ENCODE results near the gene HSPB9. TPM values are rescaled to one million over a fixed set of nuclear protein-coding genes. Genes with fewer than 3 reads are reported as not detected.

HSPB9 gene
- polyA plus RNA-seq, 1 donor from 2014 or later, result not detected

DNA sequence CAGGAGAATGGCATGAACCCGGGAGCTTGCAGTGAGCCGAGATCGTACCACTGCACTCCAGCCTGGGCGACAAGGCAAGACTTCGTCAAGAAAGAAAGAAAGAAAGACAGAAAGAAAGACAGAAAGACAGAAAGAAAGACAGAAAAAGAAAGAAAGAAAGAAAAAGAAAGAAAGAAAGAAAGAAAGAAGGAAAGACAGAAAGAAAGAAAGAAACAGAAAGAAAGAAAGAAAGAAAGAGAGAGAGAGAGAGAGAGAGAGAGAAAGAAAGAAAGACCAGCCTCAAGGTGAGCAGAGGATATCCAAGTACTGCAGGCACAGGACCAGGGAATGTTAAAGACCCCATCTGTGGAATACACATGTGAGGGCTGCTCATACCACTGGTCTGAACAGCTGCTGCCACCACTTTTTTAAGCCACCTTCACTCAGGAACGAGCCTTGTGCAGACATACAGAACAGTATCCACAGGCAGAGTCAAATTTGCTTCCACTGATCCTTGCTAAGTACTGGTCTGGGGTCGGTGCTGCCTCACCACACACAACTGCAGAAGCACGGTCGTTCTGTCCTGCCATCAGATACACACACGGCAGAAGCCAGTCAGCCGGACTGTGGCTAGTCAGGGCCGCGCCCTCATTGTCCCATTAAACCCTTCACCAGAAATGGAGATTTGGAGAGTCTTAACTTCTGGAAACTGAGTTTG lies 24.5 kb downstream of the HSPB9 start:
- no peaks in the 10 kb centered on the region for H3F3A ChIP-seq (ENCODE audit: insufficient read depth, low read length, poor library complexity, severe bottlenecking)
- H3K9ac ChIP-seq (ENCODE audit: low read length), result no peak overlapping the region
- peaks cover 11% of the 10 kb centered on the region for H3K79me2 ChIP-seq (replicated peaks; ENCODE audit: insufficient read depth, low read length)
- peaks cover 8% of the 10 kb centered on the region for H4K20me1 ChIP-seq (ENCODE audit: insufficient read depth)
- no peaks in the 10 kb centered on the region for H3K9me3 ChIP-seq (ENCODE audit: low read length)
- no peak overlapping the region for H2AFZ ChIP-seq (ENCODE audit: low read depth, low read length)
- no peaks in the 10 kb centered on the region for H3K27me3 ChIP-seq (ENCODE audit: insufficient read depth, low read depth, low read length)
- no peaks in the 10 kb centered on the region for H3K9me2 ChIP-seq (ENCODE audit: insufficient read depth, low read length)
- H3K36me3 ChIP-seq (ENCODE audit: insufficient read depth, low read length), result no peaks in the 10 kb centered on the region
- H3K4me3 ChIP-seq (ENCODE audit: low read length), result no peak overlapping the region
- TF ChIP-seq EZH2 (IDR thresholded peaks at IDR 0.05; ENCODE audit: borderline replicate concordance, insufficient read depth, low read length, poor library complexity, severe bottlenecking) (no peak), RAD21 (conservative IDR thresholded peaks at IDR 0.05) (no peak), MXI1 (conservative IDR thresholded peaks at IDR 0.05; ENCODE audit: poor library complexity, severe bottlenecking) (no peak), SMC3 (conservative IDR thresholded peaks at IDR 0.05; ENCODE audit: poor library complexity) (no peak), POLR2AphosphoS5 (IDR thresholded peaks at IDR 0.05) (no peak), EP300 (conservative IDR thresholded peaks at IDR 0.05; ENCODE audit: poor library complexity, severe bottlenecking) (no peak), TAF1 (IDR thresholded peaks at IDR 0.05; ENCODE audit: low read depth) (no peak)
- TF ChIP-seq, protein P1, sequence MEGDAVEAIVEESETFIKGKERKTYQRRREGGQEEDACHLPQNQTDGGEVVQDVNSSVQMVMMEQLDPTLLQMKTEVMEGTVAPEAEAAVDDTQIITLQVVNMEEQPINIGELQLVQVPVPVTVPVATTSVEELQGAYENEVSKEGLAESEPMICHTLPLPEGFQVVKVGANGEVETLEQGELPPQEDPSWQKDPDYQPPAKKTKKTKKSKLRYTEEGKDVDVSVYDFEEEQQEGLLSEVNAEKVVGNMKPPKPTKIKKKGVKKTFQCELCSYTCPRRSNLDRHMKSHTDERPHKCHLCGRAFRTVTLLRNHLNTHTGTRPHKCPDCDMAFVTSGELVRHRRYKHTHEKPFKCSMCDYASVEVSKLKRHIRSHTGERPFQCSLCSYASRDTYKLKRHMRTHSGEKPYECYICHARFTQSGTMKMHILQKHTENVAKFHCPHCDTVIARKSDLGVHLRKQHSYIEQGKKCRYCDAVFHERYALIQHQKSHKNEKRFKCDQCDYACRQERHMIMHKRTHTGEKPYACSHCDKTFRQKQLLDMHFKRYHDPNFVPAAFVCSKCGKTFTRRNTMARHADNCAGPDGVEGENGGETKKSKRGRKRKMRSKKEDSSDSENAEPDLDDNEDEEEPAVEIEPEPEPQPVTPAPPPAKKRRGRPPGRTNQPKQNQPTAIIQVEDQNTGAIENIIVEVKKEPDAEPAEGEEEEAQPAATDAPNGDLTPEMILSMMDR (IDR thresholded peaks at IDR 0.05; ENCODE audit: poor library complexity, severe bottlenecking), result no peak
- TF ChIP-seq, protein P2, sequence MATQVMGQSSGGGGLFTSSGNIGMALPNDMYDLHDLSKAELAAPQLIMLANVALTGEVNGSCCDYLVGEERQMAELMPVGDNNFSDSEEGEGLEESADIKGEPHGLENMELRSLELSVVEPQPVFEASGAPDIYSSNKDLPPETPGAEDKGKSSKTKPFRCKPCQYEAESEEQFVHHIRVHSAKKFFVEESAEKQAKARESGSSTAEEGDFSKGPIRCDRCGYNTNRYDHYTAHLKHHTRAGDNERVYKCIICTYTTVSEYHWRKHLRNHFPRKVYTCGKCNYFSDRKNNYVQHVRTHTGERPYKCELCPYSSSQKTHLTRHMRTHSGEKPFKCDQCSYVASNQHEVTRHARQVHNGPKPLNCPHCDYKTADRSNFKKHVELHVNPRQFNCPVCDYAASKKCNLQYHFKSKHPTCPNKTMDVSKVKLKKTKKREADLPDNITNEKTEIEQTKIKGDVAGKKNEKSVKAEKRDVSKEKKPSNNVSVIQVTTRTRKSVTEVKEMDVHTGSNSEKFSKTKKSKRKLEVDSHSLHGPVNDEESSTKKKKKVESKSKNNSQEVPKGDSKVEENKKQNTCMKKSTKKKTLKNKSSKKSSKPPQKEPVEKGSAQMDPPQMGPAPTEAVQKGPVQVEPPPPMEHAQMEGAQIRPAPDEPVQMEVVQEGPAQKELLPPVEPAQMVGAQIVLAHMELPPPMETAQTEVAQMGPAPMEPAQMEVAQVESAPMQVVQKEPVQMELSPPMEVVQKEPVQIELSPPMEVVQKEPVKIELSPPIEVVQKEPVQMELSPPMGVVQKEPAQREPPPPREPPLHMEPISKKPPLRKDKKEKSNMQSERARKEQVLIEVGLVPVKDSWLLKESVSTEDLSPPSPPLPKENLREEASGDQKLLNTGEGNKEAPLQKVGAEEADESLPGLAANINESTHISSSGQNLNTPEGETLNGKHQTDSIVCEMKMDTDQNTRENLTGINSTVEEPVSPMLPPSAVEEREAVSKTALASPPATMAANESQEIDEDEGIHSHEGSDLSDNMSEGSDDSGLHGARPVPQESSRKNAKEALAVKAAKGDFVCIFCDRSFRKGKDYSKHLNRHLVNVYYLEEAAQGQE (IDR thresholded peaks at IDR 0.05; ENCODE audit: borderline replicate concordance), result no peak
- H3K27ac ChIP-seq (ENCODE audit: low read length), result no peak overlapping the region
- no peak overlapping the region for H3K4me2 ChIP-seq (ENCODE audit: low read length)

DNA sequence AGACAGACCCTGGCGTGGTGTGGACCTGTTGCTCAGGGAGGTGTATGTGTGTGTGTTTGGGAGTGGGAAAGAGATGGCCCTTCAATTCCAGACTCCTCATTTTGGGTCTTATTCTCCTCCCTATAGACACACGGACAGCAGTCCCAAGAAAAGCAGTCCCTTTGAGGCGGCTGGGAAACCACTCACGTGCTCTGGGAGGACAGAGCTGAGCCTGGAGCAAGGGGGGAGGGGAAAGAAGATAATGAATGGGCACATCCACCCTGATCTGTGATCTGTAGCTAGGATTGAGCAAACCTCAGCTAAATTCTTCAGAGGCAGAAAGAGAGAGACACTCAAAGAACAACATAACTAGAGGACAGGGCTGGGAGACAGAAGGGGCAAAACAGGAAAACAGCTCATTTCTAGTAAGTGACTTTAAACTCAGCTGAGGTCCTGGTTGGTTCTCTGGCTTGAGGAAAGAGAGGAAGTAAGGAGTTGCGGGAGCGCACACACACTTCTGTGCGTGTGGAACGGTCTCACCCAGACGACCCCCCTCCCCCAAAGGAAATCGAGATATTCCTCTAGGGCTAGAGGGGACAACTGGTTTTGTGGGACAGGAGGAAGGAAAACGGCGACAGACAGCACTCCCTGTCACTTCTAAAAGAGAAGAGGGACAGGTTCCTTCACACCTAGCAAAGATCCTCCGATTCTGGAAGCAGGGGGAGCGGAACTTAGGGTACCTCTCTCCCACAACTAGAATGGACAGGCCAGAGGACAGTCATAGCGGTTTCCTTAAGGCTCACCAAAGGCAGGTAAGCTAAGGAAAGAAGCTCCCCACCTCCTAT lies 31.5 kb downstream of the HSPB9 start:
- Histone ChIP-seq H3K27ac (ENCODE audit: low read length) (peak overlapping the region; percentile 40), H2AFZ (ENCODE audit: low read depth, low read length) (peak overlapping the region; percentile 24), H4K20me1 (ENCODE audit: insufficient read depth) (no peaks in the 10 kb centered on the region)

More for the DNA sequence above, 31.5 kb downstream of the HSPB9 start:
- H3K9ac ChIP-seq (ENCODE audit: low read length), result peak overlapping the region; percentile 89
- H3F3A ChIP-seq (ENCODE audit: insufficient read depth, low read length, poor library complexity, severe bottlenecking), result no peaks in the 10 kb centered on the region
- TF ChIP-seq, protein P2 (IDR thresholded peaks at IDR 0.05; ENCODE audit: borderline replicate concordance), result no peak
- TF ChIP-seq, protein P1 (IDR thresholded peaks at IDR 0.05; ENCODE audit: poor library complexity, severe bottlenecking), result no peak
- TF ChIP-seq POLR2AphosphoS5 (IDR thresholded peaks at IDR 0.05) (no peak), EZH2 (IDR thresholded peaks at IDR 0.05; ENCODE audit: borderline replicate concordance, insufficient read depth, low read length, poor library complexity, severe bottlenecking) (no peak), TAF1 (IDR thresholded peaks at IDR 0.05; ENCODE audit: low read depth) (no peak), MXI1 (conservative IDR thresholded peaks at IDR 0.05; ENCODE audit: poor library complexity, severe bottlenecking) (no peak), EP300 (conservative IDR thresholded peaks at IDR 0.05; ENCODE audit: poor library complexity, severe bottlenecking) (no peak), RAD21 (conservative IDR thresholded peaks at IDR 0.05) (no peak), SMC3 (conservative IDR thresholded peaks at IDR 0.05; ENCODE audit: poor library complexity) (no peak)
- no peaks in the 10 kb centered on the region for H3K27me3 ChIP-seq (ENCODE audit: insufficient read depth, low read depth, low read length)
- H3K9me2 ChIP-seq (ENCODE audit: insufficient read depth, low read length), result no peaks in the 10 kb centered on the region
- H3K4me3 ChIP-seq (ENCODE audit: low read length), result peak overlapping the region; percentile 92
- peaks cover 32% of the 10 kb centered on the region for H3K79me2 ChIP-seq (replicated peaks; ENCODE audit: insufficient read depth, low read length)
- no peaks in the 10 kb centered on the region for H3K36me3 ChIP-seq (ENCODE audit: insufficient read depth, low read length)
- H3K4me2 ChIP-seq (ENCODE audit: low read length), result peak overlapping the region; percentile 98
- H3K9me3 ChIP-seq (ENCODE audit: low read length), result no peaks in the 10 kb centered on the region

Measured in neural cell (in vitro differentiated cells).